Astrocyte (in vitro differentiated cells and primary cell): Measurements from ENCODE around the gene B2M. TPM values are rescaled to one million over a fixed set of nuclear protein-coding genes. Genes with fewer than 3 reads are reported as not detected.
"Not testable (repeated sequence)": the region's sequence is repeated elsewhere in the genome, so short reads cannot be mapped to it uniquely, and the experiment has no call there.

ENCODE experiments used
- DNase-seq: peaks from one replicate; pipeline ENCODE4 v3.0.0-alpha.2; 2010; ENCODE audit warnings: low read depth
- FAIRE-seq: peaks from 2 replicates; lab custom pipeline; 2011; peaks lifted over from hg19 to GRCh38; lab: Jason Lieb, UNC
- H2AFZ ChIP-seq: 2 replicates; pipeline ENCODE4 v1.6.0; 2012; ENCODE audit warnings: low read depth, low read length, inconsistent platforms
- H3K27ac ChIP-seq: 2 replicates; pipeline ENCODE4 v1.5.1; 2011; ENCODE audit warnings: low read depth, low read length, inconsistent platforms
- H3K27me3 ChIP-seq: 2 replicates; pipeline ENCODE4 v1.6.0; 2011; ENCODE audit warnings: low read length, inconsistent platforms; ENCODE audit not compliant: insufficient read depth
- H3K36me3 ChIP-seq: 2 replicates; pipeline ENCODE4 v1.5.1; 2011; ENCODE audit warnings: low read length, inconsistent platforms; ENCODE audit not compliant: insufficient read depth
- H3K4me1 ChIP-seq: 2 replicates; pipeline ENCODE4 v1.5.1; 2011; ENCODE audit warnings: low read length, inconsistent platforms; ENCODE audit not compliant: insufficient read depth
- H3K4me2 ChIP-seq: 2 replicates; pipeline ENCODE4 v1.6.0; 2012; ENCODE audit warnings: low read length, inconsistent platforms
- H3K4me3 ChIP-seq: 2 replicates; pipeline ENCODE4 v1.5.1; 2011; ENCODE audit warnings: low read depth, mild to moderate bottlenecking, low read length, inconsistent platforms; ENCODE audit not compliant: insufficient read depth
- H3K79me2 ChIP-seq: 2 replicates; pipeline ENCODE4 v1.6.0; 2012; ENCODE audit warnings: mild to moderate bottlenecking, low read length, inconsistent platforms; ENCODE audit not compliant: insufficient read depth
- H3K9ac ChIP-seq: 2 replicates; pipeline ENCODE4 v1.6.0; 2012; ENCODE audit warnings: mild to moderate bottlenecking, low read length, inconsistent platforms
- H3K9me3 ChIP-seq: 2 replicates; pipeline ENCODE4 v1.5.1; 2012; ENCODE audit warnings: low read depth, mild to moderate bottlenecking, low read length, inconsistent platforms; ENCODE audit not compliant: insufficient read depth
- H4K20me1 ChIP-seq: 2 replicates; pipeline ENCODE4 v1.6.0; 2012; ENCODE audit warnings: low read length, inconsistent platforms; ENCODE audit not compliant: insufficient read depth
- H3K27ac Mint-ChIP-seq: one replicate; pipeline ENCODE4 v1.8.0; 2021; ENCODE audit warnings: mild to moderate bottlenecking, mixed read lengths; ENCODE audit not compliant: unreplicated experiment
- H3K27me3 Mint-ChIP-seq: one replicate; pipeline ENCODE4 v1.8.0; 2021; ENCODE audit warnings: low read depth, mixed read lengths; ENCODE audit not compliant: unreplicated experiment
- H3K36me3 Mint-ChIP-seq: one replicate; pipeline ENCODE4 v1.8.0; 2021; ENCODE audit warnings: low read depth, mixed read lengths; ENCODE audit not compliant: unreplicated experiment
- H3K4me1 Mint-ChIP-seq: one replicate; pipeline ENCODE4 v1.8.0; 2021; ENCODE audit warnings: low read depth, mixed read lengths; ENCODE audit not compliant: unreplicated experiment
- H3K4me3 Mint-ChIP-seq: one replicate; pipeline ENCODE4 v1.8.0; 2021; ENCODE audit warnings: mild to moderate bottlenecking, moderate library complexity, mixed read lengths; ENCODE audit not compliant: unreplicated experiment
- H3K9me3 Mint-ChIP-seq: one replicate; pipeline ENCODE4 v1.8.0; 2021; ENCODE audit warnings: mild to moderate bottlenecking, mixed read lengths; ENCODE audit not compliant: unreplicated experiment
- EZH2 ChIP-seq: IDR thresholded peaks from 2 replicates; pipeline ENCODE4 v1.6.1; 2012; ENCODE audit warnings: mild to moderate bottlenecking, low read length, inconsistent platforms; ENCODE audit not compliant: insufficient read depth
- total RNA-seq: library from RNA; stranded (reverse); gene quantifications from 2 replicates; pipeline ENCODE4 v1.2.1, GENCODE V29; 2021
- TF ChIP-seq, protein P1 (sequence below): IDR thresholded peaks from 2 replicates; pipeline ENCODE4 v1.5.1; 2011; ENCODE audit warnings: low read depth, mild to moderate bottlenecking, inconsistent platforms, low read length, moderate library complexity; ENCODE audit not compliant: insufficient read depth

Gene B2M
- total RNA-seq, 1 donor from 2014 or later, result 1,708 TPM

DNA sequence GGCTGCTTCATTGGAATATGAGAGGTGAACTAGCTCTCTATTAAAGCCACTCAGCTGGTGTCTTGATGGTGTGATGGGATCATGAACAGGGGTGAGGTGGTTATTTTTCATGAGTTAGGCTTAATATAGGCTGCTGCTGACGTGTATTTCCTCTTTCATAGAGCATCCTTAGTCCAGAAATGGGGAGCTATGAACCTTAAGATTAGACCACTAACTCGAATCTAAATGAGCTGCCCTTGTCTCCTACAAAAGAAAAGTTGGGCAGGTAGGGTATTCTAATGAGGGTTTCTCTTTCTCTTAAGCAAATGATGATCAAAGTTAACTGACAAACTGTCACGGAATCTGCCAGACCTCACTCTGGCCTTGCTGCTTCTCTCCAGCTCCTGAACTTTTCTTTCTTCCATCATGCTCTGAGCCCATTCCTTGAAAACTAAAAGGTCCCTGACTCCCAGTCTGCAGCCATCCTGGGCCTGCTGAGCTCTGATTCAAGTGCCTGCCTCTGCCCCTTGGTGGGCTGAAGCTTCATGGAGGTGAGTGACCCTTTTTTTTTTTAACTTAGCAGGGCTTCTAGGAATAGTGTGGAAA is 25.0 kb downstream of the B2M start, which contains the start of gene TRIM69:
Gene TRIM69, plus strand, starts transcription at position 348 of the 585 bp plus-strand sequence. Its CDS starts 177 bp downstream, at position 525.
- Histone ChIP-seq H3K9ac (no peak within 1 kb of the TSS), H3K27ac (no peak within 1 kb of the TSS), H3K9me3 (no peaks in the 10 kb centered on the region), H3K27me3 (no peaks in the 10 kb centered on the region), H4K20me1 (no peaks in the 10 kb centered on the region), H2AFZ (no peak within 1 kb of the TSS), H3K4me2 (no peak within 1 kb of the TSS), H3K36me3 (no peaks in the 10 kb centered on the region), H3K4me3 (no peak within 1 kb of the TSS), H3K4me1 (no peaks in the 10 kb centered on the region), H3K79me2 (no peaks in the 10 kb centered on the region)
- no peak for FAIRE-seq
- DNase-seq, result no peak
- H3K4me1 Mint-ChIP-seq, result peaks cover 15% of the 10 kb centered on the region
- no peak within 1 kb of the TSS for H3K4me3 Mint-ChIP-seq
- no peak for TF ChIP-seq EZH2
- TF ChIP-seq, protein P1, sequence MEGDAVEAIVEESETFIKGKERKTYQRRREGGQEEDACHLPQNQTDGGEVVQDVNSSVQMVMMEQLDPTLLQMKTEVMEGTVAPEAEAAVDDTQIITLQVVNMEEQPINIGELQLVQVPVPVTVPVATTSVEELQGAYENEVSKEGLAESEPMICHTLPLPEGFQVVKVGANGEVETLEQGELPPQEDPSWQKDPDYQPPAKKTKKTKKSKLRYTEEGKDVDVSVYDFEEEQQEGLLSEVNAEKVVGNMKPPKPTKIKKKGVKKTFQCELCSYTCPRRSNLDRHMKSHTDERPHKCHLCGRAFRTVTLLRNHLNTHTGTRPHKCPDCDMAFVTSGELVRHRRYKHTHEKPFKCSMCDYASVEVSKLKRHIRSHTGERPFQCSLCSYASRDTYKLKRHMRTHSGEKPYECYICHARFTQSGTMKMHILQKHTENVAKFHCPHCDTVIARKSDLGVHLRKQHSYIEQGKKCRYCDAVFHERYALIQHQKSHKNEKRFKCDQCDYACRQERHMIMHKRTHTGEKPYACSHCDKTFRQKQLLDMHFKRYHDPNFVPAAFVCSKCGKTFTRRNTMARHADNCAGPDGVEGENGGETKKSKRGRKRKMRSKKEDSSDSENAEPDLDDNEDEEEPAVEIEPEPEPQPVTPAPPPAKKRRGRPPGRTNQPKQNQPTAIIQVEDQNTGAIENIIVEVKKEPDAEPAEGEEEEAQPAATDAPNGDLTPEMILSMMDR, result no peak
- H3K27me3 Mint-ChIP-seq, result no peaks in the 10 kb centered on the region
- H3K9me3 Mint-ChIP-seq, result peaks cover 2% of the 10 kb centered on the region
- H3K27ac Mint-ChIP-seq, result peak within 1 kb of the TSS; percentile 79
- peaks cover 3% of the 10 kb centered on the region for H3K36me3 Mint-ChIP-seq

DNA sequence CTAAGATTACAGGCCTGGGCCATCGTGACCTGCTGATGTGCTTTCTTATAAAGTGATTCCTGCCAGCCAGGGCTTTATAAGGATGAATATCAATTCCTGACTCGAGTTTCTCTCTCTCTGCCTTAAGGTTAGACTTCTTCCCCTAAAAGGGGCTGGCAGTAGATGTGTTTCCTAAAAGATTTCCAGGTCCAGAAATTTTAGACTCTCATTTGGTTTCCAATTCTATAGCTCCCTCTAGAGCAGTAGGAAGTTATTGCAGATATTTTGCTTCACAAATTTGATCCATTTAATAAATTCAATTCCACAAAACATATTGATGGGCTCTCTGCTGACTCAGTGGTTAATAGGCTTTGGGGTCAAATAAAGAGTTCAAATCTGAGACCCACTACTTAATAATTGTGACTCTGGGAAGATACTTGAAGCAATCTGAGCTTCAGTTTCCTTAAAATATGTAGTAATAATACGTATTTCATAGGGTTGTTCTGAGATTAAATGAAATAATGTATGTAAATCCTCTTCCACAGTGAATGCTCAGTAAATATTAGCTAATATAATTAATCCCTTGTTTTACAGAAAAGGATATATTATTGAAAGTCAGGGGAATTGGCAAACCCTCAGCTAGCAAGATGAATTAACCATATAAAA is 27.1 kb downstream of the B2M start:
- Mint-ChIP-seq H3K36me3 (peaks cover 3% of the 10 kb centered on the region), H3K4me3 (no peak overlapping the region), H3K27me3 (no peaks in the 10 kb centered on the region), H3K9me3 (peaks cover 7% of the 10 kb centered on the region), H3K27ac (no peak overlapping the region), H3K4me1 (peaks cover 9% of the 10 kb centered on the region)
- Histone ChIP-seq H3K9ac (no peak overlapping the region), H3K9me3 (no peaks in the 10 kb centered on the region), H3K36me3 (no peaks in the 10 kb centered on the region), H3K4me1 (no peaks in the 10 kb centered on the region), H3K27ac (no peak overlapping the region), H3K4me2 (no peak overlapping the region), H3K27me3 (no peaks in the 10 kb centered on the region), H3K79me2 (no peaks in the 10 kb centered on the region), H4K20me1 (no peaks in the 10 kb centered on the region), H2AFZ (no peak overlapping the region), H3K4me3 (no peak overlapping the region)
- peak; percentile 20 for DNase-seq
- TF ChIP-seq, protein P1, result peak; percentile 78
- no peak for TF ChIP-seq EZH2
- FAIRE-seq, result peak; percentile 63

GRCh38 chr15:44739222-44739847 is 28.0 kb downstream of the B2M start:
- FAIRE-seq, H3K27me3 Mint-ChIP-seq, H3K4me1 Mint-ChIP-seq, H3K4me3 Mint-ChIP-seq, H3K4me1 ChIP-seq, H3K27ac ChIP-seq, H3K27me3 ChIP-seq, H3K4me3 ChIP-seq, H3K9me3 ChIP-seq, DNase-seq, H3K9me3 Mint-ChIP-seq, H3K36me3 ChIP-seq, H4K20me1 ChIP-seq, H3K4me2 ChIP-seq, H3K36me3 Mint-ChIP-seq, H2AFZ ChIP-seq, H3K9ac ChIP-seq, H3K79me2 ChIP-seq, H3K27ac Mint-ChIP-seq: not testable (repeated sequence)

DNA sequence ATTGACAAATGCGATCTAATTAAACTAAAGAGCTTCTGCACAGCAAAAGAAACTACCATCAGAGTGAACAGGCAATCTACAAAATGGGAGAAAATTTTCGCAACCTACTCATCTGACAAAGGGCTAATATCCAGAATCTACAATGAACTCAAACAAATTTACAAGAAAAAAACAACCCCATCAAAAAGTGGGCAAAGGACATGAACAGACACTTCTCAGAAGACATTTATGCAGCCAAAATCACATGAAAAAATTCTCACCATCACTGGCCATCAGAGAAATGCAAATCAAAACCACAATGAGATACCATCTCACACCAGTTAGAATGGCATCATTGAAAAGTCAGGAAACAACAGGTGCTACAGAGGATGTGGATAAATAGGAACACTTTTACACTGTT is 32.1 kb downstream of the B2M start:
- not testable (repeated sequence) for H3K4me1 ChIP-seq, H3K79me2 ChIP-seq, FAIRE-seq, DNase-seq, H3K27me3 ChIP-seq, H3K4me1 Mint-ChIP-seq, H3K36me3 Mint-ChIP-seq, H2AFZ ChIP-seq, H3K27ac ChIP-seq, H3K27ac Mint-ChIP-seq, H3K4me3 Mint-ChIP-seq, H3K4me2 ChIP-seq, H3K9ac ChIP-seq, H3K4me3 ChIP-seq, H3K27me3 Mint-ChIP-seq, H3K9me3 Mint-ChIP-seq, H3K36me3 ChIP-seq, H3K9me3 ChIP-seq, H4K20me1 ChIP-seq
